ENCODE data around the gene EIF2B2.
A peak's percentile ranks its signal among the peaks of the same experiment; 100 is the strongest.

EIF2B2 gene

GRCh38 chr14:75046899-75047298, 44.2 kb downstream of the EIF2B2 start:
- DNase-seq: no peak

GRCh38 chr14:75047506-75047905, 44.8 kb downstream of the EIF2B2 start:
- no peak for DNase-seq

GRCh38 chr14:75048101-75048500, 45.4 kb downstream of the EIF2B2 start:
- no peak for DNase-seq

GRCh38 chr14:75049136-75049535, 46.4 kb downstream of the EIF2B2 start:
- no peak for DNase-seq

GRCh38 chr14:75049731-75050201, 47.0 kb downstream of the EIF2B2 start:
- no peak for DNase-seq

GRCh38 chr14:75050852-75051555, 48.3 kb downstream of the EIF2B2 start, which contains the start of gene MLH3:
MLH3 (minus strand) TSS chr14:75051467; CDS start chr14:75049655, 1,812 bp downstream.
- DNase-seq: peak; percentile 55

- DNase-seq: no peak
Measured at GRCh38 chr14:75051556-75051899, 48.8 kb downstream of the EIF2B2 start.

- no peak for DNase-seq
Measured at GRCh38 chr14:75053396-75054291, 50.9 kb downstream of the EIF2B2 start.

GRCh38 chr14:75054421-75054820, 51.7 kb downstream of the EIF2B2 start:
- no peak for DNase-seq

GRCh38 chr14:75059642-75060041, 56.9 kb downstream of the EIF2B2 start:
- no peak for DNase-seq

- DNase-seq: no peak
Measured at GRCh38 chr14:75060420-75060819, 57.7 kb downstream of the EIF2B2 start.

All from NCI-H2029 (cell line).